Activated CD8-positive, alpha-beta memory T cell treated with anti-CD3 and anti-CD28 coated beads, Interleukin-2, amount 50 U/mL, for 48 hours (primary cell): ENCODE data around the gene CLDN14.

Source experiments
- DNase-seq: peaks from one replicate; pipeline ENCODE4 v3.0.0-alpha.2; 2020

The CLDN14 gene

DNA sequence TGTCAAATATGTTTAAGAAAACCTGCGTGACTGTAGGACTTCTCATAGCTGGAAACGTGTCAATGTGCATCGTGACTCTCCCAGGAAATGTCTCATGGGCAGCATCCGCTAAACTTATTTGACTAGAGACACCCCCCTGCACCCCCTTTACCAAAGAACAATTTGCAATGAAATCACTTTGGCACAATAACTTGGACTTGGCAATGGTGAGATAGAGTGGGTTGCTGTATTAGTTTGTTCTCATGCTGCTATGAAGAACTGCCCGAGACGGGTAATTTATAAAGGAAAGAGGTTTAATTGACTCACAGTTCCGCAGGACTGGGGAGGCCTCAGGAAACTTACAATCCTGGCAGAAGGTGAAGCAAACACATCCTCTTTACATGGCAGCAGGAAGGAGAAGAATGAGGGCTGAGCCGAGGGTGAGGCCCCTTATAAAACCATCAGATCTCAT, 13.8 kb downstream of the CLDN14 start:
- DNase-seq = no peak

DNA sequence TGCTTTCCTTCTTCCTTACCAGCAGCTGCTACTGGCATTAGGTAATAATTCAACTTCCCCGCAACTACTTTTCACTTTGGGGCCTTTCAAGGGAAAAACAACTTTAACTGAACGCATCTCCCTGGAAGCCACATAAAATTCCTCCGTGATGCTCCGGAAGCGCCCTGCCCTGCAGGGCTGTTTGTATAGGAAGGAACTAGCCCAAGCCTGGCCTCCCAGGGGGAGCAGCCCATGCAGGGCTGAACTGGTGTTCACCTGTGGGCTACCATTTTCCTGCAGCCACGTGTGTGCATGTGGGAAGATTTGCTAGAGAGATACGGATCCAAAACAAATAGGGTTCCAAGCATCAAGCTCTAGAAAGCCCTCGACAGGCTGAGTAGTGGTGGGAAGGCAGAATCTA, 14.4 kb downstream of the CLDN14 start:
- no peak for DNase-seq

DNA sequence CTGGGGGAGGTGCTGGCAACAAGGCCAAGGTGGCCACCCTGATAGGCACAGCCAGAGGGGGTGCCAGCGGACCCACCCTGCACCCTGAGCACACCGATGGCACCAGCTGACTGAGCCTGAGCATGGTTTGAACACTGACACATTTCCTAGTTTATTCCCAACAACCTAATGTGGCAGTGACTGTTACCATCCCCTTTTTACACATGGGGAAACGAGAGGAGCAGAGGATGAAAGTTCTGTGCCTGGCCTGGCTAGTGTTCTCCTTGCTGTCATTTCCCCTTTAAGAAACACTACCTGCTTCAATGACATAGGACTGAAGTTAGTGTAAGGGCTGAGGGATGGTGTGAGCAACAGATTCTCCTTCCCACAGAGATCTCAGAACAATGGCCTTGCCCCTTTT, 15.3 kb downstream of the CLDN14 start:
- no peak for DNase-seq

DNA sequence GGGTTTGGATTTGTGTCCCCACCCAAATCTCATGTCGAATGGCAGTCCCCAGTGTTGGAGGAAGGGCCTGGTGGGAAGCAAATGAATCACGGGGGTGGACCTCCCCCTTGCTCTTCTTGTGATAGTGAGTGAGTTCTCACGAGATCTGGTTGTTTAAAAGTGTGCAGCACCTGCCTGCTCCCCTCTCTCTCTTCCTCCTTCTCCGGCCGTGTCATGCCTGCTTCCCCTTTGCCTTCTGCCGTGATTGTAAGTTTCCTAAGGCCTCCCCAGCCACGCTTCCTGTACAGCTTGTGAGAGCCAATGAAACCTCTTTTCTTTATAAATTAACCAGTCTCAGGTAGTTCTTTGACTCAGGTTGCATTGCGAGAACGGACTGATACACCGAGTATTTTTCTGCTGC, 15.9 kb downstream of the CLDN14 start:
- DNase-seq = no peak

DNA sequence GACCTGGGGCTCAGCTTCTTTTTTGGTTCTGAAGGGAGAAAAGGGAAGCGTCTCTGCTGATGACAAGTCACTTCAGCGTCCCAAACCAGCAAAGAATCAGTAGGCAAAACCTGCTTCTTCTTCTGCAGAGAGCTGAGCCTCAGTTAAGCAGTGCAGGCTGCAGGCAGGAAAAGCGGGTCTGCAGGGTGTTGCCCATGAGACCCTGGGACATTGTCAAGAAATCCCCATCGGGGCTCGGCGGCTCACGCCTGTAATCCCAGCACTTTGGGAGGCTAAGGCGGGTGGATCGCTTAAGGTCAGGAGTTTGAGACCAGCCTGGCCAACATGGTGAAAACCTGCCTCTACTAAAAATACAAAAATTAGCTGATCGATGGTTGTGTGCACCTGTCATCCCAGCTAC, 16.7 kb downstream of the CLDN14 start:
- no peak for DNase-seq

DNA sequence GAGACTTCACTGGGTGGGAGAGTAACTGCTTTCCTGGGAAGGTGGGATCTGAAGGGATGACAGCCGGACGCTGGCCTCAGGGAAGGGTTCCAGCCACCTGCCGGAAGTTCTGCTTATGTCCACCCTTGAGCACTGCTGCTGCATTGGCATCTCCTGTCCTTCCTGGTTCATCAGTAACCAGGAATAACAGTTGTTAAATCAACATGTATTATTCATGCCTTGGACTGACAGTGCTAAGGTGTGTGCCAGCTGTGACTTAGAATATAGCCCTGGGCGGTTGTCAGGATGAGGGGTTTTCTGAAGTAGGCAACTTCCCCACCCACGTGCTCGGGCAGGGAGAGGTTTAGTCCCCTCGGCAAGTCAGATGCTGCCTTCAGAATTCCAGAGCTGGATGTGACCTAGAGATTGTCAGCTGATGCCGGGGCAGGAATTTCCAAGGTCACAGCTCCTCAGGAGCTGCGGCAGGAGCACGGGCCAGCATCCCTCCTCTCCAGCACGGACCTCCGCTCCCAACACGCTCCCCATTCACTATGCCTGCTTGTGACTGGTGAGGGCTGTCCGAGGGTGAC, 17.9 kb downstream of the CLDN14 start:
- no peak for DNase-seq

DNA sequence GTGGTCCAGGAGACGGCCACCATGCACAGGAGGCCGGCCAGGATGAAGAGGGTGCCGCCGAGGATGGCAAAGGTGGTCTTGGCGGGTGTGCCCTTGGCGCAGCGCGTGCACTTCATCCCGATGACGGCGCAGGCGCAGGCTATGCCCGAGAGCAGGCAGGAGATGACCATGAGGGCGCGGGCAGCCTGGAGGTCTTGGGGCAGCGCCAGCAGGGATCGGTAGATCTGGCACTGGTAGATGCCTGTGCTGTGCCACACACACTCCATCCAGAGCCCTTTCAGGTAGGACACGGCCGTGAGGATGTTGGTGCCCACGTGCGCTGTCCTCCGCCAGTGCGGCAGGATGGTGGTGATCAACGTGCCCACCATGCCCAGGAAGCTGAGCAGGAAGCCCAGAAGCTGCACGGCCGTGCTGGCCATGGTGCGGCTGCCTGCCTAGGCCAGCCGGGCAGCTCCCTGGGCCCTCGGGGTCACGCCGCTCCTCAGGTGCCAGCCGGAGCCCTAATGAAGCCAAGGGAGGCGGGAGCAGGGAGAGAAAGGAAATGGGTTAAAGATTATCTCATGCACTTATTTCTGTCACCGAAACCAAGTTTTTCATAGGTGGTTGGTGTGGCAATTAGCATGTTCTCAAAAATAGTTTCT, 18.5 kb downstream of the CLDN14 start:
- no peak for DNase-seq

DNA sequence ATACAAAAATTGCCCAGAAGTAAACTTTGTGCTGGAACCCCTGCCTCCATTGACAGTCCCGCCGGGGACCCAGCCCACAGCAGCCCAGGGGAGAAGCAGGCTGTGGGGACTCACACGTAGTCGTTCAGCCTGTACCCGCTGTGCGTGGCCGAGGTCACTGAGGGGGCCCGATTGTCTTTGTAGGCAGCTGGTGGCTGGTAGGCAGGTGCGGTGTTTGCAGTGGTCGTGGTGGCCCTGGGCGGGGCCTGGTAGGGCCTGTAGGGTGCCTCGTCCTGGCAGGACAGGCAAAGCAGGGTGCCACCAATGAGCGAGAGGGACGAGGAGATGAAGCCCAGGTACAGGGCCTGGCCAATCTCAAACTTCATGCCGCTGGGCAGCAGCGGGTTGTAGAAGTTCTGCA, 19.1 kb downstream of the CLDN14 start:
- DNase-seq = no peak

DNA sequence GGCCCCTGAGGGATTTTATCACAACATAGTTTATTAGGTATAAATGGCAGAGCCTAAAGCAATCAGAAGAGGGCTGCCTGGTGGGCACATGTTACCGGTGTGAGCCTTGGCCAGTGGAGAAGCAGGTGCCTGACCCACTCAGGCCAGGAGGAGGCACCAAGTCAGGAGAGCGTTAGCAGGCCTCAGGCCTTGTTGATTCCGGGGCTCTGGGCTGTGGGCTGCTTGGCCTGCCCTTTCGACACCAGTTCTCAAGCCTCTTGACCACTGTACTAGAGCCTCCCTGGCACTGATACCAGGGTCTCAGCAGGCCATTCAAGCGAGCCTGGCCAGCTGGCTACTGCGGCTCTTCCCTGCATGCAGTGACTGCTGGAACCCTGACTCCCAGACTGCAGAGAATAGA, 20.8 kb downstream of the CLDN14 start:
- DNase-seq = no peak

DNA sequence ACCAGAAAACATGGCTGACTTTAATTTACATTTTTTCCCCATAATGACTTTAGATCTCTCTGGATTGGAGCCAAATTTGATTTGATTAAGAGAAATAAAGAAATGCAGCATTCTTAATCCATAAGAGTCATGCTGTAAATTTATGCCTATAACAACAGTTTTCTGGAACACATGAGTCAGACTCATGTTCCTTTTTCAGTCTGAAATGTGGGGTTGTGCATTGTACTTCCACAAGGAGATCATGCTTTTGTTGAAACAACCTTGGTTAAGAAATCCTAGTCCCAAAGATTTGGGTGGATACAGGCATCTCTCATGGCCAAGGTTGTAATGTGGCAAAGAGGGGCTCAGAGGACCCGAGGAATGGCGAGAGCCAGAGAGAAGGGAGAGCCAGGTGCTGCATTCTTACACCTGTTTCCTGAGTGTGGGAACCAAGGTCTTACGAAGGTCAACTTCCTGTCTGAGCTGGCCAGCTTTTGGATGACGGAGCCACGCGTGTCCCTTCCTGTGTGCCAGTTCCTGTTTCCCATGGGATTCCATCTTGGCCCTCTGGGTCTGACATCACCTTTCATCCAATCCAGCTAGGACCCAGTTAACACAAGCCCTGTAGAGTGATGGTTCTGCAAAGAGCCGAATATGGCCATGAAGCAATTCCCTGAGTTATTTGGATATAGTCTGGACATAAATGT, 23.1 kb downstream of the CLDN14 start:
- no peak for DNase-seq

DNA sequence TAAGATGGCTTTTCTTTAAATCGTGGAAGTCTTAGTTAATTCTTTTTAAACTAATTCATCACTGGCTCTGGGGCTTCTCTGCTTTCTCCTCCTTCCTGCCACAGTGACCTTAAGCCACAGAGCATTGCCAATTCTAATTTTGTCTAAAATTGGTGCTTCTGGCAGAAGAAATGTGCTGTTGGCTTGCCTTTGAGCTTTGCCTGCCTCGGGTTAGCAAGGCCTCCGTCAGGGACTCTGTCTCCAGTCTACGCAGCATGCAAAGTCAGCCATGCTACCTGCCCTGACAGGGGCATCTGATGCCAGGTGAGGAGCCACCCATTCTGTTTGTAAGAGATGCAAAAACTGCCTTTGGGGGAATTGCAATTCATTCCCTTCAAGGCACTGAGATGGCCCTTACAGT, 25.2 kb downstream of the CLDN14 start:
- no peak for DNase-seq

DNA sequence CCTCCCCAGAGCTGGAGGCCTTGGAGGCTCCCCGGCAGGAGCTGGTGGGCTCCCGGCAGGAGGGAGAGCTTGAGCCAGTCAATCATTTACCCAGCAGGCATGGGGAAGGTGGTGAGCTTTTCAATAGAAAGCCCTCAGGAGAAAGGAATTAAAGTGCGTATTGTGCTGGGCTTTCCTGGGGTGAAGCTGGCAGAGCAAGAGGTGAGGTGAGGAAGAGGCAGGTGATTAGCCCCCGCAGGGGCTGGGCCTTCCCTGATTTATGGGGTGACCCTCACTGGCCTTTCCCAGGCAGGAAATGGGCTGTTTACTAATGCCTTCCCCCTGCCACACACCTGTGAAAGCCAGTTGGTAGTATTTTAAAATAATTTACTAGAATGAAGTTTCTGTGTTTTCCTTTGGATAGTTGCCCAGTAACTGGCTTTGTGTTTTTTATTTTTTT, 25.8 kb downstream of the CLDN14 start:
- DNase-seq = no peak

DNA sequence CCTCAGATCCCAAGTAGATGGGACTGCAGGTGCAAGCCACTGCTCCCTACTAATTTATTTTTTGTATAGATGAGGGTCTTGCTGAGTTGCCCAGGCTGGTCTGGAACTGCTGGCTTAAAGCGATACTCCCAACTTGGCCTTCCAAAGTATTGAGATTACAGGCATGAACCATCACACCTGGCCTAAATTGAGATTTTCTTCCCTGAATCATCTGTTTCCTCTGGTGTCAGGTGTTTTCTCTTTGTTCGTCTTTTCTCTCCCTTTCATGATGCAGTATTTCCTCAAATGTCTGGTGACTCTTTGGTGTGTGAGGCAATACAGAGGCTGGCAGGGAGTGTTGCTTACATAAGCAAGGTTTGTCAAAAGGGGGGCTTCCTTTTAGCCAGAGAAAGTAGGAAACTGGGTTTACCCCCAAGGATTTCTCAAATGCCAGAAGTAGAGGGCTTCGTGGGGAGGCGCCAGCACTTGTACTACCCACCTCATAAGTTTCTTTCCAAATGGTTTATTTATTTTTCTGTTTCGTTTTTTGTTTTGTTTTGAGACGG, 27.6 kb downstream of the CLDN14 start:
- DNase-seq = no peak

DNA sequence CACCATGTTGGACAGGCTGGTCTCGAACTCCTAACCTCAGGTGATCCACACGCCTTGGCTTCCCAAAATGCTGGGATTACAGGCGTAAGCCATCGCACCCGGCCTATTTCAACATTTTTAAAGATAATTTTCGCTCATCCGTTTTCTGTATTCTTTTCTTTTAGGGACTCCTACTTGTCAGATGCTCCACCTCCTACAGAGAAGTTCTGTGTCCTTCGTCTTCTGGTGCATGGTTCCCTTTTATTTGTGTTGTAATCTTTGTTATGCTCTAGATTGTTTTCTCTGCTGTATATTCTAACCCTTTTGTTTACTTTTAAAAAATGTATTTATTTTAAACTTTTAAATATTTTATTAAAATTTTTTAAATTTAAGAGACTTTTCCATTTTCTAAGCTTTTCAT, 28.4 kb downstream of the CLDN14 start:
- DNase-seq = no peak

DNA sequence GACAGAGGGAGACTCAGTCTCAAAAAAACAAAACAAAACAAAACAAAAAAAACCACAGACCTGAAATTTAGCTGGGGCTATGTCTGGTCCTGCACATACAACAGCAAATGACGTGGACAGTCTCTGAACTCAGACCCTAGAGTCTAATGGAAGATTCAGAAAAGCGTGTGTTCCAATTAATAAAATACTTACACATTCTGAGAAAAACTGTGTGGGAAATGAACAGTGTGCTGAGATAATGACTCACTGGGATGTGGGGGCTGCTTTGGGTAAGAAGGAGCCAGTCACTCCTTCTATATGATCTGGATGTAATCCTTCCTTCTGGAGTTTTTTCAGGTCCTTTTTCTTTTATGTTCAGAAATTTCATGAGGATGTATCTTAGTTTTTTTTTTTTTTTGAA, 29.4 kb downstream of the CLDN14 start:
- DNase-seq = no peak

DNA sequence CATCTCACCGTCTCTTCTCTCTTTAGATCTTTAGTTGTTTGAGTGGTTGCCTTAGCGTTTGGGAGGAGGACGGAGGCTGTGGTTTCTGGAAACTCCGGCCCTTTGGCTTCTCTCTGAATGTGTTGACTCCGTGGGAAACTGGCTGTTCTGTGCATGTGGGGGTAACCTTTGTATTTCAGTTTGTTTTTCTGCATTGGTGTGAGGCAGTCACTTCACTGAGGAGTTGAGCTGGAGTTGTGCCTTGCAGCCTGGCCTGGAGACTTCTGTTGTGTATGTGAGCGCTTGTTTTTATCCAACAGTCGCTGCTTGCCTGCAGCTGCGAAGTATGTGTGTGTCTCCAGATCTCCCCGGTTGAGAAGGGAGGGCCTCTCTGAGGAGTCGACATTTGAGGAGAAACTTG, 33.6 kb downstream of the CLDN14 start:
- DNase-seq = no peak

DNA sequence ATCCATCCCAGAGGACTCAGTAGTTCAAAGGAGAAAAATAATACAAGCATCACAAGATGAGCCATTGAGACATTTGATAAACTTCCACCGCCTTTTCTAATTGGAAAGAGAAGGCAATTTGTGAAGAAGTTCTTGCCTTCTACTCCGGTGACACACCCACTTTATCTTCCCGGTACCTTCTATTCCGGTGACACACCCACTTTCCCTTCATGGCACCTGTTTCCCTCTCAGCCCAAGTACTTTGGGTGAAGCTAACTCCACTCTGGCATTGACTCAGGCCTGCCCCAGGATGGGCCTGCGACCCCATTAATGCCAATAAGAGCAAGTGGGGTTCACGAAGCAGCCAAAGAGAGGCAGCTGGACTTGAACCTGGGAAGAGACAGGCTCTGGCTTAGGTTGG, 38.2 kb downstream of the CLDN14 start:
- no peak for DNase-seq

DNA sequence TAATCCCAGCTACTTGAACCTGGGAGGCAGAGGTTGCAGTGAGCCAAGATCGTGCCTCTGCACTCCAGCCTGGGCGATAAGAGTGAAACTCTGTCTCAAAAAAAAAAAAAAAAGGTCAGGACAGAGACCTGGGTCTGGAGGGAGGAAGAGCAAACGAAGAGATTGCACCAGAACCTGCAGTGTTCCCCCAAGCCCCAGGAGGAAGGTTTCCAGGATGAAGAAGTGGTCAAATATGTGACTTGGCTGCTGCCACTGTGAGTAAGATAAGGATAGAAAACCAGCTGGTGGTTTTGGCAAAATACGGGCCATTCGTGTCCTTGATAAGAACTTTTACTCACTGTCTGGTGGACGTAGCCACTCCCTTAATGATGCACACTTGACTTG, 42.2 kb downstream of the CLDN14 start:
- DNase-seq = no peak

DNA sequence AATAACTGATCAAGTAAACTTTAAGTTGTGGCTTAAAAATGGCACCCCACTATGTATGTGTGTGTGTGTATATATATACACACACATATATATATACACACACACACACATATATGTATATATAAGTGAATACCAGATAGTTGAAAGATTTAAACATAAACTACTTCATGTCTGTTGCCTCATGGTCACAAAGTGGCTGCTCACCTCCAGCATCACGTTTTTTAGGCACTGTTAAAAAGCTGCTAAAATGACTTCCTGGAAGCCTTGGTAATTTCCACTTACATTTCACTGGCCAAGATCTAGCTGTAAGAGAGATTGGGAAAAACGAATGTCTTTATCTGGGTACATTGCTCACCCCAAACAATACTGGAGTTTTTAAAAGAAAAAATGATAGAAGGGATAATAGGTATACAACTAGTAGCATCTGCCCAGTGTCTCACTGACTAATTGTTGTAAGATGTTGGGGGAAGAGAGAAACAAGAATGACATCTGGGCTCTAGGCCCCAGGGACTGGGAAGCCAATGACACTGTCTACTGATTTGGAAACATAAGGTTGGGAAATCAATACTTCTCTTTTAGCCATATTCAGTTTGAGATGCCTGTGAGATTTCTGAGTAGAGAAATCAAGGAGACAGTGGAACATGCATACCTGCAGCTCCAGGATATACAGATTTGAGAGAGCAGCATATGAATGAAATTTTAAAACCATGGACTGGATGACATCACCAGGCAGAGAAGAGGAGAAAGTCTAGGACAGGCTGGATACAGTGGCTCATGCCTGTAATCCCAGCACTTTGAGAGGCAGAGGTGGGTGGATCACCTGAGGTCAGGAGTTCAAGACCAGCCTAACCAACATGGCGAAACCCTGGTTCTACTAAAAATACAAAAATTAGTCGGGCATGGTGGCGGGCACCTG, 42.8 kb downstream of the CLDN14 start:
- DNase-seq = no peak

DNA sequence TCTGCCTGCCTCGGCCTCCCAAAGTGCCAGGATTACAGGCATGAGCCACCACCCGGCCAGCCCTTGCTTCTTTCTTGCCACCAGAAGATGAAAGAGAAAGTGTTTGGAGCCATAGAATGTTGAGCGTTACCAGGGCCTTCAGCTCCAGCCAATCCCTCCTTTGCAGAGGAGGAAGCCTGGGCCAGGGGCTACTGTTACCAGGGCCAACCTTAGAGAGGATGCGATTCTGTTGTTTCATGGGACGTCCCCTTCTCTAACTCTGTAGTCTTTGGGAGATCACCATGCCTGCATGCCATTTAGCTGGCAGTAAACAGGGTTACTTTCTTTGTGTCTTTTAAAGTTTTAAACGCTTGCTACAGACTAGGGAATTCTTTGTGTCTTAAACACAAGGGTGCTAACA, 45.8 kb downstream of the CLDN14 start:
- DNase-seq = no peak

DNA sequence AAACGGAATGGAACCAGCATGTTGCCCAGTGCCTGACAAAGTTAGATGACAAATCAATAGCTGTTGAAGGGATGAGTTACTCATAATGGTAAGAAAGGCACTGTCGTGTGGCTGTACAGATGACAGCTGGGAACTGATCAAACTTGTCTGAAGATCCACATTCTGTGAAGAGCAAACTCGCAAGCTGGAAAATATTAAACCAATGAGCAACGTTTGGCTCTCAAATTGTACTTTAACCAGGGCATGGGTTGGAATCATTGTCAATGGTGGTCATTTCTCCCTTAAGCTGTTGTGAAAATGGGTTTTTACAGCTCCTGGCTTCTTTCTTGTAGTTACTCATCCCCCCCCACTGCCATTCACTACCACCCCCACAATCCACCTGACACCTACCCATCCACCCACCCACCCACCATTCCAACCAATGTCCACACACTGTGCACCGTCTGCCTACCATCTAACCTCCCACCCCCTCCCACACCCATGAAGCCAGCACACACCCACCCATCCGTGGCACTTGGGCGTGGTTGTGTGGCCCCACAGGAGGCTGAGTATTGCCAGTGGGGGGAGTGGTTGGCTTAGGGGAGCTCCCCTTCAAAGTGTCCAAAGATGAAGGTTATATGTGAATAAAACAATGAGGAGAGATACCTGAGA, 46.7 kb downstream of the CLDN14 start:
- DNase-seq = no peak

DNA sequence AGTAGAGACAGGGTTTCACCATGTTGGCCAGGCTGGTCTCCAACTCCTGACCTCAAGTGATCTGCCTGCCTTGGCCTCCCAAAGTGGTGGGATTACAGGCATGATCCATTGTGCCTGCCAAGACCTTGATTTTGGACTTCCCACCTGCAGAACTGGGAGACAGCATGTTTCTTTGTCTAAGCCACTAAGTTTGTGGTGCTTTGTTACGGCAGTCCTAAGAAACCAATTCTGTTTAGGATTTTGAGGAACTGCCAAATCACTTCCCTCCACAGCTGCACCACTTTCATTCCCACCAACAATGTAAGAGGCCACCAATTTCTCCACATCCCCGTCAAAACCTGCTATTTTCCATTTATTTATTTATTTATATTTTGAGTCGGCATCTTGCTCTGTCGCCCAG, 48.7 kb downstream of the CLDN14 start:
- no peak for DNase-seq

DNA sequence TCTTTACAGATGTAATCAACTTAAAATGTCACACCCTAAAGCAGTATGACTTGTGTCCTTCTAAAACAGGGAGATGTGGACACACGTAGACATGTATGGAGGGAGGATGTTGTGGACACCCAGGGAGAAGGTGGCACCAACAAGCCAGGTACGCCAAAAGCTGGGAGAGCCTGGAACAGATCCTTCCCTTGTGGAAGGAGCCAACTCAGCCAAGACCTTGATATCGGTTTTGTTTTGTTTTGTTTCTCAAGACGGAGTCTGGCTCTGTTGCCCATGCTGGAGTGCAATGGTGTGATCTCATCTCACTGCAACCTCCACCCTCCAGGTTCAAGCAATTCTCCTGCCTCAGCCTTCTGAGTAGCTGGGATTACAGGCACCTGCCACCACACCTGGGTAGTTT, 49.1 kb downstream of the CLDN14 start:
- no peak for DNase-seq
